Measurements from ENCODE around the gene HOXA10. TPM values are rescaled to one million over a fixed set of nuclear protein-coding genes. Genes with fewer than 3 reads are reported as not detected.

The HOXA10 gene
- total RNA-seq, 1 experiment from 2014 or later = not detected

- intact Hi-C loops (cut with micrococcal nuclease; ENCODE audit: unreplicated experiment) = loop anchor here (10.0 kb wide), 1 partner anchor 1273 kb away; no protein-coding TSS in a partner anchor
- no peak for TF ChIP-seq CTCF (conservative IDR thresholded peaks at IDR 0.05; ENCODE audit: low read depth, low read length)
- TF ChIP-seq EZH2 (IDR thresholded peaks at IDR 0.05; ENCODE audit: borderline replicate concordance, low read depth, low read length, poor library complexity, severe bottlenecking) = no peak
- Histone ChIP-seq H3K4me1 (ENCODE audit: insufficient read depth, low read length, poor library complexity, severe bottlenecking) (no peaks in the 10 kb centered on the region), H3K4me3 (ENCODE audit: low read depth, low read length, poor library complexity, severe bottlenecking) (no peak overlapping the region), H3K27ac (ENCODE audit: low read depth, low read length, poor library complexity, severe bottlenecking) (no peak overlapping the region), H3K27me3 (replicated peaks; ENCODE audit: insufficient read depth, low read depth, low read length, poor library complexity) (peaks cover 88% of the 10 kb centered on the region), H3K36me3 (ENCODE audit: insufficient read depth, low read length, poor library complexity, severe bottlenecking) (no peaks in the 10 kb centered on the region), H3K9me3 (ENCODE audit: low read depth, low read length, poor library complexity, severe bottlenecking) (no peaks in the 10 kb centered on the region)
- ChIA-PET CTCF (no interaction called here), POLR2A (ENCODE audit: low non-redundant PET) (no interaction called here)
- DNase-seq (ENCODE audit: low spot score) = no peak
- BruUV-seq (replicated peaks) = no TSS peak
Measured at GRCh38 chr7:27167916-27168264, 6.2 kb downstream of the HOXA10 start.

- ChIA-PET POLR2A (ENCODE audit: low non-redundant PET) (no interaction called here), CTCF (no interaction called here)
- no peak for DNase-seq (ENCODE audit: low spot score)
- Histone ChIP-seq H3K4me3 (ENCODE audit: low read depth, low read length, poor library complexity, severe bottlenecking) (no peak overlapping the region), H3K27me3 (replicated peaks; ENCODE audit: insufficient read depth, low read depth, low read length, poor library complexity) (peaks cover 83% of the 10 kb centered on the region), H3K27ac (ENCODE audit: low read depth, low read length, poor library complexity, severe bottlenecking) (no peak overlapping the region), H3K4me1 (ENCODE audit: insufficient read depth, low read length, poor library complexity, severe bottlenecking) (no peaks in the 10 kb centered on the region), H3K9me3 (ENCODE audit: low read depth, low read length, poor library complexity, severe bottlenecking) (no peaks in the 10 kb centered on the region), H3K36me3 (ENCODE audit: insufficient read depth, low read length, poor library complexity, severe bottlenecking) (no peaks in the 10 kb centered on the region)
- intact Hi-C loops (cut with micrococcal nuclease; ENCODE audit: unreplicated experiment) = loop anchor here (10.0 kb wide), 1 partner anchor 1272 kb away; no protein-coding TSS in a partner anchor
- TF ChIP-seq CTCF (conservative IDR thresholded peaks at IDR 0.05; ENCODE audit: low read depth, low read length) (no peak), EZH2 (IDR thresholded peaks at IDR 0.05; ENCODE audit: borderline replicate concordance, low read depth, low read length, poor library complexity, severe bottlenecking) (no peak)
- no TSS peak for BruUV-seq (replicated peaks)
Measured at GRCh38 chr7:27166531-27167505, 7.3 kb downstream of the HOXA10 start.

- no TSS peak for BruUV-seq (replicated peaks)
- TF ChIP-seq CTCF (conservative IDR thresholded peaks at IDR 0.05; ENCODE audit: low read depth, low read length) = no peak
- no peak for TF ChIP-seq EZH2 (IDR thresholded peaks at IDR 0.05; ENCODE audit: borderline replicate concordance, low read depth, low read length, poor library complexity, severe bottlenecking)
Measured at GRCh38 chr7:27165996-27166530, 8.1 kb downstream of the HOXA10 start.

More at GRCh38 chr7:27165996-27166530, 8.1 kb downstream of the HOXA10 start:
- H3K4me1 ChIP-seq (ENCODE audit: insufficient read depth, low read length, poor library complexity, severe bottlenecking) = no peaks in the 10 kb centered on the region
- POLR2A ChIA-PET (ENCODE audit: low non-redundant PET) = no interaction called here
- H3K9me3 ChIP-seq (ENCODE audit: low read depth, low read length, poor library complexity, severe bottlenecking) = no peaks in the 10 kb centered on the region
- CTCF ChIA-PET = no interaction called here
- intact Hi-C loops (cut with micrococcal nuclease; ENCODE audit: unreplicated experiment) = loop anchor here (10.0 kb wide), 1 partner anchor 1271 kb away; no protein-coding TSS in a partner anchor
- H3K36me3 ChIP-seq (ENCODE audit: insufficient read depth, low read length, poor library complexity, severe bottlenecking) = no peaks in the 10 kb centered on the region
- no peak for DNase-seq (ENCODE audit: low spot score)
- no peak overlapping the region for H3K4me3 ChIP-seq (ENCODE audit: low read depth, low read length, poor library complexity, severe bottlenecking)
- no peak overlapping the region for H3K27ac ChIP-seq (ENCODE audit: low read depth, low read length, poor library complexity, severe bottlenecking)
- peaks cover 75% of the 10 kb centered on the region for H3K27me3 ChIP-seq (replicated peaks; ENCODE audit: insufficient read depth, low read depth, low read length, poor library complexity)
